Umbilical cord (tissue), 2 donors: Measurements from ENCODE around the gene COL4A2. TPM values are rescaled to one million over a fixed set of nuclear protein-coding genes. Genes with fewer than 3 reads are reported as not detected.

ENCODE experiments used
- DNase-seq: peaks from one replicate; pipeline ENCODE4 v3.0.0-alpha.2; 2015; ENCODE audit warnings: low spot score
- total RNA-seq: library from RNA; depleted of rRNA; stranded (reverse); fragments of >200 nt; gene quantifications from one replicate; pipeline ENCODE4 v1.2.3, GENCODE V29; 2014; ENCODE audit warnings: low replicate concordance; ENCODE audit not compliant: insufficient read depth

COL4A2 gene
- total RNA-seq, 1 donor from 2014 or later, result 1,871 TPM

GRCh38 chr13:110533771-110534670 lies 226.9 kb downstream of the COL4A2 start:
- DNase-seq, result no peak

- no peak for DNase-seq
Observed at GRCh38 chr13:110535526-110535925, 228.4 kb downstream of the COL4A2 start.

GRCh38 chr13:110536006-110536693 lies 229.1 kb downstream of the COL4A2 start:
- peak; percentile 49 for DNase-seq

- no peak for DNase-seq
Observed at GRCh38 chr13:110538632-110539031, 231.5 kb downstream of the COL4A2 start.

- no peak for DNase-seq
Observed at GRCh38 chr13:110539894-110540293, 232.8 kb downstream of the COL4A2 start.

- DNase-seq, result no peak
Observed at GRCh38 chr13:110540871-110541525, 233.9 kb downstream of the COL4A2 start.

GRCh38 chr13:110541526-110541920 lies 234.4 kb downstream of the COL4A2 start:
- peak; percentile 53 for DNase-seq

GRCh38 chr13:110542169-110542796 lies 235.2 kb downstream of the COL4A2 start:
- DNase-seq, result peak; percentile 42

- DNase-seq, result no peak
Observed at GRCh38 chr13:110546378-110546777, 239.3 kb downstream of the COL4A2 start.

GRCh38 chr13:110546926-110547325 lies 239.8 kb downstream of the COL4A2 start:
- DNase-seq, result no peak

- no peak for DNase-seq
Observed at GRCh38 chr13:110548891-110549794, 242.1 kb downstream of the COL4A2 start.

GRCh38 chr13:110549795-110550160 lies 242.7 kb downstream of the COL4A2 start:
- no peak for DNase-seq

GRCh38 chr13:110551284-110551683 lies 244.2 kb downstream of the COL4A2 start:
- DNase-seq, result no peak

- no peak for DNase-seq
Observed at GRCh38 chr13:110552767-110553166, 245.7 kb downstream of the COL4A2 start.

GRCh38 chr13:110553417-110553816 lies 246.3 kb downstream of the COL4A2 start:
- DNase-seq, result no peak

GRCh38 chr13:110554227-110554836 lies 247.2 kb downstream of the COL4A2 start:
- DNase-seq, result no peak

GRCh38 chr13:110554946-110555345 lies 247.9 kb downstream of the COL4A2 start:
- DNase-seq, result no peak

GRCh38 chr13:110555601-110556223 lies 248.6 kb downstream of the COL4A2 start:
- no peak for DNase-seq

GRCh38 chr13:110556224-110556606 lies 249.1 kb downstream of the COL4A2 start:
- no peak for DNase-seq

GRCh38 chr13:110557082-110557481 lies 250.0 kb downstream of the COL4A2 start:
- DNase-seq, result no peak
